ENCODE results near the gene PRPSAP2. TPM values are rescaled to one million over a fixed set of nuclear protein-coding genes. Genes with fewer than 3 reads are reported as not detected.

PRPSAP2 gene
- total and polyA plus RNA-seq, 2 donors (not counting 3 experiments of a cell fraction or from before 2014, with no cell fraction given): 22.2 to 38.5 TPM

GRCh38 chr17:18889658-18890057 lies 31.7 kb downstream of the PRPSAP2 start:
- Histone ChIP-seq H3K27ac (ENCODE audit: insufficient read depth, low read depth, low read length) (no peak overlapping the region), H3K9me3 (replicated peaks; ENCODE audit: control insufficient read depth, insufficient read depth, low read length) (no peaks in the 10 kb centered on the region), H3K79me2 (ENCODE audit: control insufficient read depth, insufficient read depth, low read length) (no peaks in the 10 kb centered on the region), H3K9ac (replicated peaks; ENCODE audit: extremely low read depth, insufficient read depth, low read length) (no peak overlapping the region), H3K4me2 (ENCODE audit: insufficient read depth, low read length) (peak overlapping the region; percentile 67), H3K27me3 (ENCODE audit: control insufficient read depth in 2 of 2, insufficient read depth in 2 of 2, low read length in 2 of 2) (no peaks in the 10 kb centered on the region), H3K36me3 (ENCODE audit: control insufficient read depth in 2 of 2, extremely low read depth in 1 of 2, insufficient read depth in 2 of 2, low read length in 2 of 2) (peaks cover 3 to 6% of the 10 kb centered on the region in 2 experiments), H3K4me3 (replicated peaks in 1 of 3; ENCODE audit: insufficient read depth in 1 of 3, low read depth in 1 of 3, low read length in 3 of 3) (no peak overlapping the region), H2AFZ (ENCODE audit: low read depth, low read length) (no peak overlapping the region), H3K9me1 (replicated peaks; ENCODE audit: control insufficient read depth, extremely low read depth, insufficient read depth, low read length) (no peaks in the 10 kb centered on the region), H4K20me1 (replicated peaks; ENCODE audit: control insufficient read depth, extremely low read depth, insufficient read depth, low read length) (no peaks in the 10 kb centered on the region), H3K4me1 (ENCODE audit: control insufficient read depth, extremely low read depth, insufficient read depth, low read length) (peaks cover 10% of the 10 kb centered on the region)
- no peak for FAIRE-seq
- ChIA-PET POLR2A (no interaction called here), CTCF (no interaction called here)
- peak; percentile 26 for DNase-seq (ENCODE audit: low read depth, low spot score)
- BruUV-seq (replicated peaks): no TSS peak
- intact Hi-C loops (cut with micrococcal nuclease): no loop called here
- TF ChIP-seq GATA2 (IDR thresholded peaks at IDR 0.05; ENCODE audit: insufficient read depth, insufficient read length, low read depth, low read length) (no peak), MYC (IDR thresholded peaks at IDR 0.05; ENCODE audit: low read depth, low read length) (no peak), FOS (IDR thresholded peaks at IDR 0.05; ENCODE audit: borderline replicate concordance, insufficient read depth, low read length) (no peak), MAX (IDR thresholded peaks at IDR 0.05; ENCODE audit: insufficient read depth, insufficient read length) (no peak), POLR2AphosphoS5 (IDR thresholded peaks at IDR 0.05; ENCODE audit: insufficient read depth, low read depth, low read length) (no peak), POLR2A (IDR thresholded peaks at IDR 0.05; ENCODE audit: low read depth, low read length) (no peak), CTCF (IDR thresholded peaks at IDR 0.05; ENCODE audit: extremely low read depth in 1 of 2, insufficient read depth in 1 of 2, low read depth in 1 of 2, low read length in 2 of 2) (no peak), JUN (IDR thresholded peaks at IDR 0.05; ENCODE audit: borderline replicate concordance, insufficient read depth, insufficient read length, low read depth) (no peak)
- dilution Hi-C loops (cut with MboI; ENCODE audit: extremely low pct_ligation_motif_present, low sequenced_read_pairs): no loop called here
